CD4-positive, alpha-beta T cell treated with Interleukin-17A for 4 hours (primary cell): ENCODE data around the gene NHERF2.
A peak's percentile ranks its signal among the peaks of the same experiment; 100 is the strongest.

Source experiments
- DNase-seq: peaks from one replicate; pipeline ENCODE4 v3.0.0-alpha.2; 2020; ENCODE audit warnings: mixed read lengths

NHERF2 gene

DNA sequence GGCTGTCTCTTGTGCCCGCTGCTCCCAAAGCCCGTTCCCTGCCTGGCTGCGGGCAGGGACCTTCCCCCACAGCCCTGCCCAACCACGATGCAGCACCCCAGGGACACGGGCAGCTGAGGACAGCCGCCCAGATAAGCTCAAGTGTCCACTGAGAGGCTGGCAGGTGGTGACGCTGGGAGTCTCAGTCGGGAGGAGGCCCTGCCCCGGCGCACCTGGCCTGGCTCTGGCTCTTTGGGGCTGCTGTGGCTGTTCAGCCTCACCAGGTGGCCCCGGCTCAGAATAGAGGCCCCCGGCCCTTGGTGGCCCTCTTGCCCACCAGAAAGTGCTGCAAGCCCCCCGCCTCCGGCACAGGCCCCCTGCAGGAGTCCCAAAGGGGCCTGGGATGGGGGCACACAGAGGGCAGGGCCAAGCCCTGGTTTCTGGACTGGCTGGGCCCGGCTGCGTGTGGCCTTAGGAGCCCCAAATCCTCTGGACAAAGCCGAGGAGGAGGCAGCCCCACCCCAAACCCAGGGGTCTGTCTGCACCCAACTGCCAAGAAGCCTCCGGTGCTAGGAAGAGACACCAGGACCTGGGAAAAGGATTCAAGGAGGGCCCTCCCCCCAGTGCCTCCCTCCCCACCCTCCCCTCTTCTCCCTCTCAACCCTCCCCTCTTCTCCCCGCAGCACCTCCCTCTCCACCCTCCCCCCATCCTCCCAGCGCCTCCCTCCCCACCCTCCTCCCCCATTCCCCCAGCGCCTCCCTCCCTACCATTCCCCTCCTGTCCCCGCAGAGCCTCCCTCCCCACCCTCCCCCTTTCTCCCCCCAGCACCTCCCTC lies 15.7 kb downstream of the NHERF2 start:
- DNase-seq = no peak

- no peak for DNase-seq
These were observed 16.4 kb downstream of the NHERF2 start for GRCh38 chr16:2042986-2043666.

DNA sequence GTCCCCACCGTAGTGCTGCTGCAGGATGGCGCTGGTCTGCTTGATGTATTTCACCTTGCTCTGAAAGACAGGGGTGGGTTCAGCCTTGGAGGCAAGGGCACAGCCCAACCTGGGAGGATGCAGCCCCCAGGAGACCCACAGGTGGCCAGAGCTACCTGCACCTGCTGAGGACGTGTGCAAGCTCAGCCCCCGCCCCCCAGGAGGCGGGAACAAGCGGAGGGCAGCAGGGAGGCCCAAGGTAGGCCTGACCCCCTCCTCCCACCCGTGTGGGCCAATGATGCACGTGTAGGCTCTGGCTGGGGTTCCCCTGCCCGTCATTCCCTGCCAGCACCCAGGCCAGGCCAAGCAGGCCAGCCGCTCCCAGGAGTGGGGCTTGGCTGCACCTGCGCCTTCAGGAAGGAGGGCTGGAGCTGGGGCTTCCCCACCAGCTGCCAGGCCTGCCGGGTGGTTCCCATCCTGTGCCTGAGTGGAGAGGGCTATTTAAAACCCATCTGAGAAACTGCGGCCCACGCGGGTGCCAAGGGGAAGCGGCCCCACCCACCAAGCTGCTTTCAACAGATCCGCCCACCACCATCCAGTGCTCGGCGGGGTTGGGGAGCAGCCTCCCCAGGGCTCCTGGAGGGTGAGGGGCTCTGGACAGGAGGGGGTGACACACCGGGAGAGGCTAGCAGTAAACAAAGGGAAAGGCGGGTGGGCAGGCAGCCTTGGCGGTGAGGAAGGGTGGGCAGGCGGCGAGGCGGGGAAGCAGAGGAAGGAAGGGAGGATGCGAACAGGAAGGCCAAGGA lies 17.2 kb downstream of the NHERF2 start:
- no peak for DNase-seq

DNA sequence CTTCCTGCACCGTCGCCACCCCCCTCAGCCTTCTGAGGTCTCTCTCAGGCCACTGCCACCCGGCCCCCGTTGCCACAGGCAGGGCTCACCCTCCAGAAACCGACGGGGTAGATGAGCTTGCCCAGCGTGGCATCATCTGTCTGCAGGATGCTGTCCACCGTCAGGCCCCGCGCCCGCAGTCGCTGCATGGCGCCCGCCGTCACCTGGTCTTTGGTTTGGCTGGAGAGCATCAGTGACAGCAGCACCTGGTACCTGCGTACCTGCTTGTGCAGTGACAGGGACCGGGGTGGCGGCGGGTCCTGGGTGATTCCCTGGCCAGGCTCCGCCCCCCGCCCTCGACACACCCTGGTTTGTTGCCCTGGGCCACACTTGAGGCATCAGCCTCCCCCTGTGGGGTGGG lies 17.8 kb downstream of the NHERF2 start:
- DNase-seq = no peak

DNA sequence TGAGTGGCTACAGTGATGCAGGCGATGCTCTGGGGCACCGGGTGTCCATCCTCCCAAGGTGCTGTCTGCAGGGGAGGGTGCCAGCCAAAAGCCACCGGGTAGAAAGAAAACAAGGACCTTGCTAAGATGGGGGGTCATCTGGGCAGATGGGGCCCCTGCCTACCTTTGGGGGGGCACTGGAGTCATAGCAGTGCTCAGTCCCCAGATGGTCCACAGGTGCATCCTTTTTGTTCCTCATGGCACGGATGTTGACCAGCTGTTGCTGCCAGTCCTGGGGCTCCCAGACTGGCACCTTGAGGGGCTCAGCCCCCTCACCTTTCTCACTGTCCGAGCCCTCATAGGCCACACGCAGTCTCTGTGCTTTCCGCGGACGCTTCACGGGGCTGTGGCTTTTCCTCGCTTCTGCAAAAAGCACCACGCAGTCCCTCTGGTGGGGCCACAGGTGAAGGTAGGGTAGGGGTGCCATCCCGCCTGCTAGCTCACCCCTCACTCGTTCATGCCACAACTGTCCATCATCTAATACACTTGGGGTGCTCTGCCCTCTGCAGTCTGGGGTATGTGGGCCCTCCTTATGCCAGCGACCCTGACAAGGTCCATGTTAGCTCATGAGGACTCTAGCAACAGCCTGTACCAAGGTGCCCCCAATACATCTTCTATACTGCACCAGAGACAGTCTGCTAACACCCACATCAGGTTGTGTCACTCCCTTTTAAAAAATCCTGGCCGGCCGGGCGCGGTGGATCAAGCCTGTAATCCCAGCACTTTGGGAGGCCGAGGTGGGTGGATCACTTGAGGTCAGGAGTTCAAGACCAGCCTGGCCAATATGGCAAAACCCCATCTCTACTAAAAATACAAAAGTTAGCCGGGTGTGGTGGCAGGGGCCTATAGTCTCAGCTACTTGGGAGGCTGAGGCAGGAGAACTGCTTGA lies 19.5 kb downstream of the NHERF2 start:
- no peak for DNase-seq

DNA sequence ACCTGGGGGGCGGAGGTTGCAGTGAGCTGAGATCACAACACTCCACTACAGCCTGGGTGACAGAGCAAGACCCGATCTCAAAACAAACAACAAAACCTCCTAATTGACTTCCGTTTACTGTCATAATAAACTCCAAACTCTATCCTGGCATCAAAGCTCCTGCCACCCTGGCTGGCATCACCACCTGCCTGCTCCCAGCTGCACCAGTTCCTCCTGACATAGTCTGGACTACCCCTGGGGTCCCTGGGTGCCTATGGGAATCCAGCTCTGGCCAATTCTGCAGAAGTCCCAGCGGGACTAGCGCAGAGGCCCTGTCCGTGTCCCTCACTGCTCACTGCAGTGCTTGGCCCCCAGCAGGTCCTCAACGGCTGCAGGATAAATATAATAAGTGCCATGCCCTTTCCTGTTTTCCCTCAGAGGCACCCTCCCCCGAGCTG lies 20.2 kb downstream of the NHERF2 start:
- no peak for DNase-seq

DNA sequence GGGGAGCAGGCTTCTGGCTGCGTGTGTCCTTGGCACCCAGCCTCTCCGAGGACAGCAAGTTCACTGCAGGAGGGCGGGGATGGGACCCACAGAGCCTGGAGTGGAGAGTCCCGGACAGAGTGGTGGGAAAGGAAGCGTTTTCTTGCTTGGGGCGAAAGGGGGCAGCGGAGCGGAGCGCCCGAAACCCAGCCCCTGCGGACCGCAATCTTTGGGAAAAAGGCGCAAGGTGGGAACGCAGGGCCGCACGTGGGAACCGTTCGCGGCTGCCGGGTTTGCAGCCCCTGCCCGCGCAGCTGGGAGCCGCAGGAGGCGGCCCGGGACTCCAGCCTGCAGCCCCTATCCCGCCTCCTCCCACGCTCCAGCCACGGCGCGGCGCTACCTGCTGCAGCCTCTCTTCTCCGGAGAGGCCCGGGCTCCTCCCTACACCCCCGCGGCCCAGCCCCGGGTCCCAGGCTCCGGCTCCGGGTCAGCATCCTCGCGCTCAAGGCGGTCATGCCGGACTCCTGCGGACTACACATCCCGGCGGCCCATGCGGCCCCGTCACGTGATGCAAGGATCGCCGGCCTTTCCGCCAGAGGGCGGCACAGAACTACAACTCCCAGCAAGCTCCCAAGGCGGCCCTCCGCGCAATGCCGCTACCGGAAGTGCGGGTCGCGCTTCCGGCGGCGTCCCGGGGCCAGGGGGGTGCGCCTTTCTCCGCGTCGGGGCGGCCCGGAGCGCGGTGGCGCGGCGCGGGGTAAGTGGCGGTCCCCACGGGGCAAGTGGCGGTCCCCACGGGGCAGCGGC lies 20.8 kb downstream of the NHERF2 start, which contains the start of the genes NTHL1 and TSC2:
Gene NTHL1, minus strand, starts transcription at position 505 of the 786 bp plus-strand sequence. Its CDS starts 11 bp downstream, at position 494.
Gene TSC2, plus strand, starts transcription at position 656 of the 786 bp plus-strand sequence. CDS start 631 bp downstream, outside the sequence.
- DNase-seq = peak; percentile 94

DNA sequence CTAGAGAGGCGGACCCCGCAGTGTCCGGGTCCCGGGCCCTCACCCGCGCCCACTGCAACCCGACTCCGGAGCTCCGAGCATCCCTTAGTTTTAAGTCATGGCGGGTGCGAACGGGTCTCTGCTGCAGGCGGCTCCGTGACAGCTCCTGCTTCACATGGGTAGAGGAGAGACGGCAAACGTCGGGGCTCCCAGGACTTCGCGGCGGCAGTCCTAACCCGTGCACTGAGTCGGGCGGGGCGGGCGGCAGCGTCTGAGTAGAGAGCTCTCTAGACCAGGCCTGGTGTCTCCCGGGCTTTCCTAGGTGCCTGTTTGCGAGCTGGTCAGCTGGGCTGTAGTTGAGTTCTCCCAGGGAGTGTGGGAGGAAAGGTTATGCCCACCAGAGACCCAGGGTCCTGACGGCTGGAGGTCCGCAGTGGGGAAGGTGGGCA lies 21.4 kb downstream of the NHERF2 start:
- DNase-seq = no peak

DNA sequence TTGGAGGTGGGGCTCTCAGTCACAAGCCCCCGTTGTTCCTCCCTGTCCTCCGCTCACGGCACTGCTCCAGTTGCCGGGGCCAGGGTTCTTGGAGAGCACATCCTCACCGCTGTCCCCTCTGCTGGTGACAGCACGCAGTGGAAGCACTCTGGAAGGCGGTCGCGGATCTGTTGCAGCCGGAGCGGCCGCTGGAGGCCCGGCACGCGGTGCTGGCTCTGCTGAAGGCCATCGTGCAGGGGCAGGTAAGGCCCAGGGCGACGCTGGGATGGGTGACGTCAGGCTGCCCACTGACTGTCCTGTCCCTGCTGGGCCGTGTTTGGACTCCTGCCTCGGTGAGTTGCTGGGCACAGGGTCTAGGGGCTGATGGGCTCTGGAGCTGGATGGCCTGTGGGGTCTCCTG lies 26.5 kb downstream of the NHERF2 start:
- no peak for DNase-seq

- DNase-seq = no peak
These were observed 27.2 kb downstream of the NHERF2 start for GRCh38 chr16:2053897-2054296.

- no peak for DNase-seq
These were observed 28.0 kb downstream of the NHERF2 start for GRCh38 chr16:2054543-2055245.

DNA sequence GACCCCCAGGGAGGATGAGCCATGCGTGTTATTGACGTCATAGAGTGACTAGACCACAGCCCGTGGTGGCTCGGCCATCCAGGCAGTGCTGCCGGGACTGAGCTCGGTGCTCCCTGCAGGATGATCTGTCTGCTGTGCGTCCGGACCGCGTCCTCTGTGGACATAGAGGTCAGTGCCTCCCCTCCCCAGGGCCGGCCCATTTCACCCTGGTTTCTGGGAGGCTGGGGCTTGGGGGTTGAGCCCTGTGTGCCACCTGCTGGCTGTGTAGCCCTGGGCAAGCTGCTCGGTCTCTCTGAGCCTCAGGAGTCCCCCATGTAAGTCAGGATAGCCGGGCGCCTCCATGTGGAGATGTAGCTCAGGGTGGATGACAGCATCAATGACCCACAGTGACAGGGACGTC lies 29.4 kb downstream of the NHERF2 start:
- no peak for DNase-seq

DNA sequence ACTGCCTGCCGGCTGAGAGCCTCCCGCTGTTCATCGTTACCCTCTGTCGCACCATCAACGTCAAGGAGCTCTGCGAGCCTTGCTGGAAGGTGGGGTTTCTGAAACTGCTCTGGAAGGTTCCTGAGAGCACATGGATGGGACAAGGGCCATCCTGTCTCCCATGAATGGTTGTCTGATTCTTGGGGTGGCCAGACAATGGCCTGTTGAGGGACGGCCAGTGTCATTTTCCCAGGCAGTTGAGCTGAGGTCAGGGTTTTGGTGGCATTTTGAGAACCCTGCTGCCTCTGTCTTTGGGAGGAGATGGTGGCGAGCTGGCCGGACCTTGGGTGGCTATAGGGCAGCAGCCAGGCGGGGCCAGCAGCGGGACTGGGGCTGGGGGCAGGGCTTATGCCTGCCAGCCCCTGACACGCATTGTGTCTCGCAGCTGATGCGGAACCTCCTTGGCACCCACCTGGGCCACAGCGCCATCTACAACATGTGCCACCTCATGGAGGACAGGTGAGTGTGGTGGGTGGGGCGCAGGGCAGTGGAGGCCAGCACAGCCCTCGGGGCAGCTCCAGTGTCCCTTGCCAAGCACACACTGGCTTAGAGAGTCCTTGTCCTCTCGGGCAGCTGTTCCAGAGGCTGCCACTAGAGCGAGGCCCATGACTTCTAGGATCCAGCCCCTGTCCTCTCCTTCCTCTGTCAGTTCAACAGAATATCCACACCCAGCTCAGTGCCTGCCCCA lies 30.1 kb downstream of the NHERF2 start:
- DNase-seq = no peak

DNA sequence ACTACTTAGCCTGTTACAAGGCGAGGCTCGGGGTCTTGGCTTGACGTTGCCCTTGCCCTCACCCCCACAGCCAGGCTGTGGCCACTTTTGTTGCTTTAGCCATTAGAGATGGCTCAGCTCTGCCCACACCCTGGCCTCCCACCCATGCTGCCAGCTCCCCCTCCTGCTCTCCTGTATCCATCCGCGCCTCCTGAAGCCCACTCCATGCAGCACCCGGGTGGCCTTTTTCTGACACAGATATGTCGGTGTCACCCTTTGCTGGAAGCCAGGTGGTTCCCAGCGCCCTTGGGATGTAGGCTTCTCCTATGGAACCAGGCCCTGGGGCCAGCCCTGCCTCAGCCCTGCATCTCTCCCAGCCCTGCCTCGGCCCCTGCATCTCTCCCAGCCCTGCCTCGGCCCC lies 30.7 kb downstream of the NHERF2 start:
- DNase-seq = no peak

GRCh38 chr16:2058420-2058819 lies 31.7 kb downstream of the NHERF2 start:
- DNase-seq = no peak

DNA sequence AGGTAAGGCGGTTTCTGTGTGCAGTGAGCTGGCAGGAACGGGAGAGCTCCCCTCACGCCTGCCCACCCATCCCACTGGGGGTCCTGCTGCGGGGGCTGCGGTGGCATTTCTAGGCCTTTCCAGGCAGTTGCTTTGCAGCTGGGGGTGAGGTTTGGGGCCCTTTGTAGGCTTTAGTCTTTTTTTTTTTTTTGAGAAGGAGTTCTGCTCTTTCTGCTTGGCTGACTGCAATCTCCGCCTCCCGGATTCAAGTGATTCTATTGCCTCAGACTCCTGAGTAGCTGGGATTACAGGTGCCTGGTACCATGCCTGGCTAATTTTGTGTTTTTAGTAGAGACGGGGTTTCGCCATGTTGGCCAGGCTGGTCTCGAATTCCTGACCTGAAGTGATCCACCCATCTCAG lies 32.2 kb downstream of the NHERF2 start:
- DNase-seq = no peak

DNA sequence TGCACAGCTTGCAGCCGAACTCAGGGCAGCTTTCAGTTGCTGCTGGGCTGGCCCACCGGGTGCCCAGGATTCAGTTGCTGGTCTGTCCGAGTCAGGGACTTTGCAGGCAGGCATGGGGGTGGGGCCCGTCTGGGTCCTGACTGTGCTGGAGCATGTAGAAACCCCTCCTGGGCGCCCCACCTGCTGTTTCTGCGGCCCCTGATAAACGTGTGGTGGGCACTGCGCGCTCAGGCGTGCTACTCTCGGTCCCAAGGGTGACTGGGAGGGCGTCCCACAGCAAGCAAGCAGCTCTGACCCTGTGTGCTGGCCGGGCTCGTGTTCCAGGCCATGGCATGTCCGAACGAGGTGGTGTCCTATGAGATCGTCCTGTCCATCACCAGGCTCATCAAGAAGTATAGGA lies 33.6 kb downstream of the NHERF2 start:
- DNase-seq = no peak

DNA sequence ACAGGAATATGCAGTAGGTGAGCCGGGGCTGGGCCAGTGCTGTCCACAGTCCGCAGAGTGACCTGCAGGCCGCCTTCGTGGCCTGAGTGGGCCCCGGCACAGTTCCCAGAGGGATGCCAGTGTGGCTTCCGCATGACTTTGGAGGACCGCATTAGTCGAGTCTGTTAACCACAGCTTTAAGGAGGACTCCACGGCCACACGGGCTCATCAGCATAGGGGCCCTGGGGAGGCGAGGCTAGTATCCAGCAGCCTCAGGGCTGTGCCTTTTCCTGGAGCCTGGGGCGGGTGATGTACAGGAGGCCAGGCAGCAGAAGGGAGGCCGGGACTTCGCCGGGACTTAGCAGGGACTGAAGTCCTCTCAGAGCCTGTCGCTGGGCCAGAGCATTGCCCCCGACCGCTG lies 34.3 kb downstream of the NHERF2 start:
- DNase-seq = no peak

DNA sequence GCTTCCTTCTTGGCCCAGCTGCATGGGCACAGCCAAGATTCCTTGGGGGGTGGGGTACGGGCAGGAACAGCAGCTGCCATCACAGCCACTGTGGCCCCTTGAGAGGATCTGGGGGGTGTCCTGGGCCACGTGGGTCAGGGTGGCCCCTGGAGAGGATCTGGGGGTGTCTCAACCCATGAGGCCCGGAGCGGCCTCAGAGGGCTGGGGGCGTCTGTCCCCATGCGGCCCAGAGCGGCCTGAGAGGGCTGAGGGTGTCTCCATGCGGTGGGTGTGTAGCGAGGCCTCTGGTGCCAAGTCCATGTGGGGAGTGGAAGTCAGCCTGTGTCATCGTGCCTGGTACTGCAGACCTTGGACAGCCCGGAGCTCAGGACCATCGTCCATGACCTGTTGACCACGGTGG lies 34.8 kb downstream of the NHERF2 start:
- no peak for DNase-seq

DNA sequence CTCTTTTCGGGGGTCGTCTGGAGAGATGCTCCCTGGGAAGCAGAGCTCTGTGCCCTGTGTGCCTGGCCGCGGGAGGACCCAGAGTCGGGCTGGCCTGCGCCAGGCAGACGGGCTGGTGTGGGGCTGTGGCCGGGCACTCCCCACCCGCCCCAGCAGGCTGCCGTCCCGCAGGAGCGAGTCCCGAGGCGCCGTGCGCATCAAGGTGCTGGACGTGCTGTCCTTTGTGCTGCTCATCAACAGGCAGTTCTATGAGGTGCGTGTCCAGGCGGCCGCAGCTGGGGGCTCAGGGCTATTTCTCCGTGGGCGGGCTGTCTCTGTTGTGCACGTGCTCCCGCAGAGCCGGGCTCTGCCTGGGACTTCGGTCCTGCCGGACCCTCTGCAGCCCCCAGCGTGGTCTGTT lies 36.1 kb downstream of the NHERF2 start:
- no peak for DNase-seq
